GM13976 (cell line): Measurements from ENCODE around the gene FAM216A.
"Not testable (repeated sequence)": the region's sequence is repeated elsewhere in the genome, so short reads cannot be mapped to it uniquely, and the experiment has no call there.

Experiments
- DNase-seq: peaks from one replicate; pipeline ENCODE4 v3.0.0; 2012; ENCODE audit warnings: low spot score
- in situ Hi-C: fragments of 300-500 bp; cut with MboI; formaldehyde crosslinking; loops from one replicate; pipeline ENCODE4 v1.12.0; 2022; ENCODE audit warnings: low sequenced_read_pairs, mixed read lengths, inconsistent platforms; ENCODE audit not compliant: unreplicated experiment
- TF ChIP-seq, protein P1 (sequence below): IDR thresholded peaks from 2 replicates; pipeline ENCODE4 v1.5.1; 2012; ENCODE audit warnings: borderline replicate concordance, mild to moderate bottlenecking; ENCODE audit not compliant: insufficient read depth; ENCODE audit errors: extremely low read depth, missing control alignments, control extremely low read depth

FAM216A gene

DNA sequence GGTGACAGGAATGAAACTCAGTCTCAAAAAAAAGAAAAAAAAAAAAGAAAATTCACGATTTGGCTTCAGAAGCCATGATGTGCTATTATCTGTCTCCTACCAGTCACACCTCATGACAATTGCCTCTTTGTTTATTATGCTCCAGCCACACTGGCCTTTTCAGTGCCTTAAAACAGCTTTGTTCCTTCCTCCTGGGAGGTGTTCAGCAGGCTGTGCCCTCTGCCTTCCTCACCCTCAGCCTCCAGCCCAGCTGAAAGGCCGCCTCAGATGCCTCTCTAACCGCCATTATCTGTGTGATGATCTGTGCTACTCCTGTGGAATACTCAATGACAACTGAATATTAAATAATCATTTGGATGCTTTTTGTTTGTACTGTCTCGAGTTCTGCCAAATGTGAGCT, 9.9 kb upstream of the FAM216A start:
- DNase-seq: no peak
- in situ Hi-C loops: no loop called here
- TF ChIP-seq, protein P1, sequence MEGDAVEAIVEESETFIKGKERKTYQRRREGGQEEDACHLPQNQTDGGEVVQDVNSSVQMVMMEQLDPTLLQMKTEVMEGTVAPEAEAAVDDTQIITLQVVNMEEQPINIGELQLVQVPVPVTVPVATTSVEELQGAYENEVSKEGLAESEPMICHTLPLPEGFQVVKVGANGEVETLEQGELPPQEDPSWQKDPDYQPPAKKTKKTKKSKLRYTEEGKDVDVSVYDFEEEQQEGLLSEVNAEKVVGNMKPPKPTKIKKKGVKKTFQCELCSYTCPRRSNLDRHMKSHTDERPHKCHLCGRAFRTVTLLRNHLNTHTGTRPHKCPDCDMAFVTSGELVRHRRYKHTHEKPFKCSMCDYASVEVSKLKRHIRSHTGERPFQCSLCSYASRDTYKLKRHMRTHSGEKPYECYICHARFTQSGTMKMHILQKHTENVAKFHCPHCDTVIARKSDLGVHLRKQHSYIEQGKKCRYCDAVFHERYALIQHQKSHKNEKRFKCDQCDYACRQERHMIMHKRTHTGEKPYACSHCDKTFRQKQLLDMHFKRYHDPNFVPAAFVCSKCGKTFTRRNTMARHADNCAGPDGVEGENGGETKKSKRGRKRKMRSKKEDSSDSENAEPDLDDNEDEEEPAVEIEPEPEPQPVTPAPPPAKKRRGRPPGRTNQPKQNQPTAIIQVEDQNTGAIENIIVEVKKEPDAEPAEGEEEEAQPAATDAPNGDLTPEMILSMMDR: no peak

- not testable (repeated sequence) for DNase-seq
- in situ Hi-C loops: loop anchor here (10.0 kb wide), 1 partner anchor 234 kb away; no protein-coding TSS in a partner anchor
Measured at GRCh38 chr12:110461189-110461588, 7.5 kb upstream of the FAM216A start.

- no peak for DNase-seq
- TF ChIP-seq, protein P1: no peak
- in situ Hi-C loops: loop anchor here (10.0 kb wide), 1 partner anchor 230 kb away; no protein-coding TSS in a partner anchor
Measured at GRCh38 chr12:110465024-110465423, 3.6 kb upstream of the FAM216A start.

DNA sequence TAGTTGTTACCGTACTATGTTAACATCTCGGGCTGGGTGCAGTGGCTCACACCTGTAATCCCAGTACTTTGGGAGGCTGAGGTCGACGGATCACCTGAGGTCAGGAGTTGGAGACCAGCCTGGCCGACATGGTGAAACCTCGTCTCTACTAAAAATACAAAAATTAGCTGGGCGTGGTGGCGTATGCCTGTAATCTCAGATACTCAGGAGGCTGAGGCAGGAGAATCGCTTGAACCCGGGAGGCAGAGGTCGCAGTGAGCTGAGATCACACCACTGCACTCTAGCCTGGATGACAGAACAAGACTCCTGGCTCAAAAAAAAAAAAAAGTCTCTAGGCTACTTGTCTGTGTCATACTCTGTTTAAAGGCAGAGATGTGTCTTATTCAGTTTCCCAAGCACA, 2.9 kb upstream of the FAM216A start:
- not testable (repeated sequence) for DNase-seq
- in situ Hi-C loops: loop anchor here (10.0 kb wide), 1 partner anchor 229 kb away; no protein-coding TSS in a partner anchor

DNA sequence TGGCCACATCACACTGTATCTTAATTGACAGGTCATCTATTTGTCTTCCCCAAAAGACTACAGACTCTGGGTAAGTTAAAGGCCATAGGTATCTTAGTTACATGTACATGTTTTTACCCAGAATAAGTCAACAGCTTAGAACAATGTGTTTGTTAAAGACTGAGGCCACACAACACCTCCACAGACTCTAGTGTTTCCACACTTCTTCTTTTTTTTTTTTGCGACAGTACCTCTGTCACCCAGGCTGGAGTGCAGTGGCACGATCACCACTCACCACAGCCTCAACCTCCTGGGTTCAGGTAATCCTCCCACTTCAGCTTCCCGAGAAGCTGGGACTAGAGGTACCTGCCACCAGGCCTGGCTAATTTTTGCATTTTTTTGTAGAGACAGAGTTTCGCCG, 1.9 kb upstream of the FAM216A start:
- in situ Hi-C loops: loop anchor here (10.0 kb wide), 1 partner anchor 228 kb away; no protein-coding TSS in a partner anchor
- no peak for DNase-seq
- TF ChIP-seq, protein P1: no peak

DNA sequence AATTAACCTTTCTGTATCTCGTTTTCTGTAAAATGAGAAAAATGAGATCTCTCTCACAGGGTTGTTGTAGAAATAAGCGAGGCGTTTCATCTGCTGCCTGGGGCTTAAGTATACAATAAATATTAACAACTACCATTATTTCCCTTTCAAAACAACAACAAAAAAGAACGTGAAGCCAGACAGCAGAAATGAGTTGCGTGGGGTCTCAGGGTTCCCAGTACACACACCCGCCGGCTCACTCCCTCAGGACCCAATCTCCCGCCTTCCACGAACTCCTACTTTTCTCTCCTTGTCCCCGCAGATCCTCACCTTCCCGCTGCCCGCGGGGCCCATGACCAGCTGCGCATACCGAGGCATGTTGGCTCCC, 815 bp upstream of the FAM216A start:
- in situ Hi-C loops: loop anchor here (10.0 kb wide), 1 partner anchor 227 kb away; no protein-coding TSS in a partner anchor
- TF ChIP-seq, protein P1: no peak
- no peak for DNase-seq

GRCh38 chr12:110475426-110475825, 6.8 kb downstream of the FAM216A start:
- DNase-seq: no peak
- TF ChIP-seq, protein P1: no peak
- in situ Hi-C loops: no loop called here
